ENCODE measurements around the gene HCST.
A peak's percentile ranks its signal among the peaks of the same experiment; 100 is the strongest.
"Not testable (repeated sequence)": the region's sequence is repeated elsewhere in the genome, so short reads cannot be mapped to it uniquely, and the experiment has no call there.

The HCST gene

DNA sequence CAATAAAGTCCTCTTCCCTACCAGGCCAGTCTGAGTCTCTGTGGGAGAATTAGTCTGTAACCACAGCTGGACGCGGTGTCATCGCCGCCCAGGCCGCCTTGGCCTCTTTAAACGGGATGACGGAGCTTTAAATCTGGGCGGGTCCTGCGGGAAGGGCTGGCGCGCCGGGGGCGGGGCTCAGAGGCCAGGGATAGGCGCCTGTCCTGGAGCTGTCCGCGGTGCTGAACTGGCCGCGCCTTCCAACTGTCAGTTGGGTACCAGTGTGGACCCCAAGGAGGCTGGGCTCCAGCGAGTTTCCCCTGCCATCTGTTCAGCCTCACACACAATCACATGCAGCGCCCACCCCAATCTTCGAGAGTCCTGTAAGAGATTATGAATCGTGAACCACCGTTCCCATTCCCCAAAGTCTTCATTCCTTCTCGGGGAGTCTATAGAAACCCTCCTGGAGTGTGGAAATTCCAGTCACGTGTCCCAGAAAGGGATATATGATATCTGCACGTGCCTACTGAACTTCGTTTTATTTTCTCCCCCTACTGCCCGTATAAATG, 22.5 kb upstream of the HCST start:
- DNase-seq: peak; percentile 55 to 79 (median 68)

DNA sequence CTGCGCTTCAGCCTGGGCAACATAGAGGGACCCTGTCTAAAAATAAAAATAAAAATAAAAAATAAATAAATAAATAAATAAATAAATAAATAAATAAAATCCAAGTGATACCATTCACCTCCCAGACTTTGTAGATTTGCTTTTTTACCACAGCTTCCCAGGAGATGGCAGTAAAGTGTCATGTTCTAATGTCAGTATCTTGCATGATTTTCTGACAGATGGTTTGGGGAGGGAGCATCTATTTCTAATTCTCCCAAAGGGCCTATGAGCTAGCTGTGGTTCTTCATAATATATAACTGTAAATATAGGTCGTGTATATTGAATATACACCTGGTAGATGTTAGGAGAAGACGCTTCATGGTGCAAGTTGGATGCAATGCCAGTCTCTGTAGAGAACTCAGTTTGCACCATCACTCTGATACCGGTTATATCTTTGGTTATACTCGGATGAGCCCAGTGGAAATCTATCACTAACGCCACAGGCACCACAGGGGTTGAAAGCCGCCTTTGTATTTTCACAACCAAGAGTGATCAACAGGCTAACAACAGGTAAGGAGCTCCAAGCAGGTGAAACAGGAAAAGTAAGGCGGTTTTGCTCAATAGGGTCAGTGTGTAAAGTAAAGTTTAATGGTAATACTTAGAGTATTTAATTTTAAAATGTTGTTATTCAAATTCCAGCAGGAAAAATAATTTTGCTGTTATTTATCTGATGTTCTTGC, 20.1 kb upstream of the HCST start:
- DNase-seq: peak in 2 of 5 experiments; percentile 50 to 70

DNA sequence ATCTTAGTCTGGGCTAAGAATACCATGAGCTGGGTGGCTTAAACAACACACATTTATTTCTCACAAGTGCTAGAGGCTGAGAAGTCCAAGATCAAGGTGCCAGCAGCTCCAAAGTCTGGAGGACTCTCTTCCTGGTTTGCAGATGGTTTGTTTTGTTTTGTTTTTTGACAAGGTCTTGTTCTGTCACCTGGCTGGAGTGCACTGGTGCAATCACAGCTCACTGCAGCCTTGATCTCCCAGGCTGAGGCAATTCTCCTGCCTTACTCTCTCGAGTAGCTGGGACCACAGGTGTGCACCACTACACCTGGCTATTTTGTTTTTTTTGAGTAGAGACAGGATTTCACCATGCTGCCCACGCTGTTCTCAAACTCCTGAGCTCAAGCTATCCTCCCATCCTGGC, 18.4 kb upstream of the HCST start:
- DNase-seq: no peak

DNA sequence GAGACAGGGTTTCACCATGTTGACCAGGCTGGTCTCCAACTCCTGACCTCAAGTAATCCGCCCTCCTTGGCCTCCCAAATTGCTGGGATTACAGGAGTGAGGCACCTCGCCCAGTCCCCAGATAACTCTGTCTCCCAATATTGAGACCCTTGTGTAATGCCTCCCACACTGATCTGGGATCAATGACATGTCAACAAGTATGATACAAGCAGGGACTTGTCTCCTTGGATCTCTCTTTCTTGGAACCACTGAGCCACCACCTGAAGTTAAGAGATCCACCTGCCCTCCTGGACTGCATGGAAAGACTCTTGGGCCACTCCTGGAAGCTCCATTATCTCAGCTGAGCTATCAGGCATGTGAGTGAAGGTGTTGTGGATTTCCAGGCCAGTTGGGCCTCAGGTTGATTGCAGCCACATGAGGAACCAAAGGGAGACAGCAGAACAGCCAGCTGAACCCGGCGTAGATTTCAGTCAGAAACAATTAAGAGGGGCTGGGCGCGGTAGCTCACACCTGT, 17.0 kb upstream of the HCST start:
- no peak for DNase-seq

DNA sequence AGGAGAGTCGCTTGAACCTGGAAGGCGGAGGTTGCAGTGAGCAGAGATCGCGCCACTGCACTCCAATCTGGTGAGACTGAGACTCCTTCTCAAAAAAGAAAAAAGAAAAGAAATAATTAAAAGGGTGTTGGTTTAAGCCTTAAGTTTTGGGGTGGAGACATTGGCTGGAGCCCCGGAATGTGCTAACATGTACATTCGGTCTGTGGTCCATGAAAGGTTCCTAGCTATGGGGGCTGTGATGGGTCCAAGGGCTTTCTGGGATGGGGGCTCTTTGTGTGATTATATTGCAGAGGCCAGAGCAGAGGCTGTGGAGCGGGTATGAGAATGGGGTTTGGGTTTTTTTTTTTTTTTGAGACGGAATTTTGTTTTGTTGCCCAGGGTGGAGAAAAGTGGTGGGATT, 16.4 kb upstream of the HCST start:
- no peak for DNase-seq

DNA sequence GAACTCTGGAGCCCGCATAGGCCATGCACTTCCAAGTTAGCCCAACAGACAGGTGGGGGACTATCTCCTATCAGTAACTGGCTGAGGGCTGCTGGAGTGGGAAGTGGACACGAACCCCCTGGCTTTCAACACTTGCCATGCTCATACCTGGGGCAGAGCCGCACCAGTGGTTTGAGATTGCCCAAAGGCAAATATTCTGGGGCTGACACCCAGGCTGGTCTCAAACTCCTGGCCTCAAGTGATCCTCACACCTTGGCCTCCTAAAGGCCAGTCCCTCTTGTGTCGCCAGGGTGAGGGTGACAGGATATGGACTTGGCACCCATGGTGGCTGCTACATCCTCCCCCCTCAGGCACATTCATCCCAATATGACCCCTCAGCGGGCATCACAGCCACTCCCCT, 15.1 kb upstream of the HCST start:
- DNase-seq: no peak

DNA sequence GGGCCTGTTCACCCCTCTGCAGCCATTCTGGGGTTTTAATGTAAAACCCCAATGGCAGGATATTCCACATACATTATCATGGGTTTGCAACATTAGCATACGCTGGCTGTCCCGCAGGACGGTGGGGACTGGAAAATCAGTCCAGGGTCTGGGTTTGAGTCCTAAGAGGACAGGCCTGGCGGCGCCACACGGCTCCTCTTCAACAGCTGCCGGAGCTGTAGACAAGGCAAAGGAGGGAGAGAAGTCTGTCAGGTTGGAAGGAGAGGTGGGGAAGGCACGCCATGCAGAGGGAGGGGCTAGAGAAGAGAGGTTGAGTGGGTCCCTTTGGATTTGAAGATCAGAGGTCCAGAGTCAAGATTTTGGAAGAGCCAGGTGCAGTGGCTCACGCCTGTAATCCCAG, 13.9 kb upstream of the HCST start:
- no peak for DNase-seq

DNA sequence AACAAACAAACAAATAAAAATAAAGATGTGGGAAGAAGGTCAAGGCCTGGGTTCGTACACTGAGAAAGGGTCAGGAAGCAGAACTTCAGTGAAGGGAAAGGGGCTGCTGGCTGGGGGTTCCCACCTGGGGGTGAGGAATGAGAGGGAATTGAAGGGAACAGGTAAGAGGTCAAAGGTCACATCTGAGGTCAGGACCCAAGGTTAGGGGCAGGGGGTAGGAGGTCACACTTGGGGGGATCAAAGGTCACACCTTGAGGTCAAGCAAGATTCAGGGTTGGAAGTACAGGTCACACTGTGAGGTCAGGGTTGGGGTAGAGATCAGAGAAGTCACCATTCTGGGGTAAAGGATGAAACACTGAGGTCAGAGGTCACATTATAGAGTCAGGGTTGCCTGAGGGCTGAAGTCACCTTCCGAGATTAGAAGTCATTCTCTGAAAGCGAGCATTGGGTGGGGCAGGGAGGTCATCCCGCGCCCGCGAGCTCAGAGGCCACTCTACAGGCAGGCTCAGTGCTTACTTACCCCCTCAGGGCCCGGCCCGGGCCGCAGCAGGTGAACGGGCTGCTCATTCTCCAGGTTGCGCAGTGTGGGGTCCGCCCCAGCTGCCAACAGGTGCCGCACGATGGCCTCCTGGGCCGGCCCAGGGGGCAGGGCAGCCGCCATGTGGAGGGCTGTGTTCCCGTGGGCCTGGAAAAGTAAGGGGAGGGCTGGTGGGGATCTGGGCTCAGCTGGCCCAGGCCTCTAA, 12.8 kb upstream of the HCST start:
- no peak for DNase-seq

DNA sequence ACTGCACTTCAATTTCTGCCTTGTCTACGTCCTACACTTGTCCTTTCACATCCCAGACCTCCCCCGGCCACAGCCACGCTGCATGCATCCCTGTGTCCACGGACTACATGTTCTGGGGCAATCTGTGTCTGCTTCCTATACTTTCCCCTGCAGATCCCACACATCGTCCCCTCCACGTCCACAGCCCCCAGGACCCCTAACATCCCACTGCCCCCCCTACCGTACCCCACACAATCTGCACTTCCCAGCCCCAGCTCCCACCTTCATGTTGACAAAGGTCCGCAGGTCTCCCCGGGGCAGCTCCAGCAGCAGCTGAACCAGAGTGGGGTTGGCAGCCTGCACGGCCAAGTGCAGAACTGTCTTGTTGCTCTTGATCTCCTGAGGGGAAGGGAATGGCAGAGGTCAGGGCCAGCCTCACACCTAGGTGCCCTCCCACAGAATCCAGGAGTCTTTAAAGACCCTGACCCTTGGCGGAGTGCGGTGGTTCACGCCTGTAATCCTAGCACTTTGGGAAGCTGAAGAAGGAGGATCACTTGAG, 12.1 kb upstream of the HCST start:
- DNase-seq: no peak

DNA sequence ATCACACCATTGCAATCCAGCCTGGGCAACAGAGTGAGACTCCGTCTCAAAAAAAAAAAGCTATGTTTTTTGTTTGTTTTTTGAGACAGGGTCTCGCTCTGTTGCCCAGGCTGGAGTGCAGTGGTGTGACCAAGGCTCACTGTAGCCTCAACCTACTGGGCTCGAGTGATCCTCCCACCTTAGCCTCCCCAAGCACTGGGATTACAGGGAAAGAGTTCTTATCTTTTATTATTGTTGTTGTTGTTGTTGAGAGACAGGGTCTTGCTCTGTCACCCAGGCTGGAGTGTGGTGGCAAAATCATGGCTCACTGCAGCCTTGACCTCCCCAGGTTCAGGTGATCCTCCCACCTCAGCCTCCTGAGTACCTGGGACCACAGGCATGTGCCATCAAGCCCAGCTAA, 10.5 kb upstream of the HCST start:
- DNase-seq: not testable (repeated sequence)

DNA sequence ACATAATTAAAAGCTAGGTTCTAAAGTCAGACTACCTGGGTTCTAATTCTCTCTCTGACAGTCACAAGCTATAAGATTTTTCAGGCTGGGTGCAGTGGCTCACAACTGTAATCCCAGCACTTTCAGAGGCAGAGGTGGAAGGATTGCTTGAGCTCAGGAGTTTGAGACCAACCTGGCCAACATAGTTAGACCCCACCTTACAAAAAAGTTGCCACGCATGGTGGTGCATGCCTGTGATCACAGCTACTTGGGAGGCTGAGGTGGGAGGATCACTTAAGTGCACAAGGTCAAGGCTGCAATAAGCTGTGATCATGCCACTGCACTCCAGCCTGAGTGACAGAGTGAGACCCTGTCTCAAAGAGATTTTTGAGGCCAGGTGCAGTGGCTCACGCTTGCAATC, 8.0 kb upstream of the HCST start:
- no peak for DNase-seq

DNA sequence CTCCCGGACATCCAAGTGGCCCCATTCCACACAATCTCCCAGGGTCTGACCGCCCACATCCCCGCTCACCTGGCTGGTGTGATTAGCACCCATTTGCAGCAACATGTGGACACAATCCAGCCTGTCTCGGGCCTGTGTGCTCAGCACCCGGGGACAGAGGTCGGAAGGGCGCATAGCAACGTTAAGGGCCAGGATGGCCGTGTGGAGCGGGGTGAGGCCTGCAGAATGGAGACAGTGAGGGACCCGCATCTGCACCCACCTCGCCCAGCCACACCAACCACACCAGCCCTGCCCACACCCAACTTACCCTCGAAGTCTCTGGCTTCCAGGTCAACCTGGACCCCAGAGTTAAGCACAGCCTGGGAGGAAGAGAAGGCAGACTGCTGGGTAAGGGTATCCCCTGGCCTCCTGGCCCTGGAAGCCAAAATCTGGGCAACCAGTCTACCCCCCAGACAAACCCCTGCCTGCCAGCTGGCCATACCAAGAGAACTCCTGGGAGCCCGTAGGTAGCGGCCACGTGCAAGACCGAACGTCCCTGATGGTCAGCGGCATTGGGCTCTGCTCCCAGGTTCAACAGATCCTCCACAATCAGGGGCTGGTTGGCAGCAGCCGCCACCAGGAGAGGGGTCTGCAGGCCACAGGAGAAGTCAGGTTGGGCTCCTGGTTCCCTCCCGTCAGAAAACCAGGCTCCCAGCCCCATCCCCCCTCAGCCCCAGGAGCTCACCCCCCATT, 6.3 kb upstream of the HCST start:
- DNase-seq: no peak

DNA sequence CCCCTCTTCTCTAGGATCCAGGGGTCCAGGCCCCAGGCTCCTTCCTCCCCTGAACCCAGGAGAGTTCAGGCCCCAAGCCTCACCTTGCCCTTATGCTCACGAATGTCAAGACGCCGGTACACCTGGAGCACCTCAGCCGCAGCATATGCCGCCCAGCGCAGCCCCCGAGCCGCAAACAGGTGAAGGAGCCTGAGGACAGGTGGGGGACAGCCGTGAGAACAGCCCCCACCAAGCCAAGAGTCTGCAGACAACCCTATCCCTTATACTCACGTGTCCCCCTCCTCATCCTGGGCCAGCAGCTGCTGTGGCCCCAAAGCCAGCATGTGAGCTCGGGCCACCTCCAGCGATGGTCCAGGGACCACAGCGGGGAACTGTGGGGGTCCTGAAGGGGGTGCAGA, 5.7 kb upstream of the HCST start:
- DNase-seq: no peak

DNA sequence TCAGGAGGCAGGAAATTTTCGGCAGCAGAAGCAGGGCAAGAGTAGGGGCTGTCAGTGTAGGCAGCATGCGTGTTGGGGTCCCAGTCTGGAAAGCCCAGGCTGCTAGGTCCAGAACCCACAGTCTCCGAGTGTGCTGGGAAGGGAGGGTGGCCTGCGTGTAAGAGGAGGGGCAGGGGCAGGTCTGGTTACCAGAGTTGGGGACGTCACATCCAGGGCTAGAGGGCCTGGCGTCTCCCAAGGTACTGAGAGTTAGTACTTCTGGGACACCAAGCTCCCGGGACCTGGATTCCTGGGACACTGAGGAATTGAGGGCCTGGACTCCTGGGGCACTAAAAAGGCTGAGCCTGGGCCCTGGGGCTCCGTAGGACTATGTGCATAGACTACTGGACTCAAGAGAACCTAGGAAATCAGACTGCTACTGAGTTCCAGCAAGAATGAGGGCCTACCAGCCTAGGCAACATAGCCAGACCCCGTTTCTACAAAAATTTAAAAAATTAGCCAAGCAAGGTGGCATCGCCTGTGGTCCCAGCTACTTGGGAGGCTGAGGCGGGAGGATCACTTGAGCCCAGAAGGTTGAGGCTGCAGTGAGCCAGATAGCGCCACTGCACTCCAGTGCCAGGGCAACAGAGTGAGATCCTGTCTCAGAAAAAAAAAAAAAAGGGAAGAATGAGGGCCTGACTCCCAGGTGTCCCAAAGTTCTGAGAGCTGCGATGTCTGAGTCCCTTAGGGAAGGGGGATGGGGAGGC, 4.5 kb upstream of the HCST start:
- DNase-seq: no peak

DNA sequence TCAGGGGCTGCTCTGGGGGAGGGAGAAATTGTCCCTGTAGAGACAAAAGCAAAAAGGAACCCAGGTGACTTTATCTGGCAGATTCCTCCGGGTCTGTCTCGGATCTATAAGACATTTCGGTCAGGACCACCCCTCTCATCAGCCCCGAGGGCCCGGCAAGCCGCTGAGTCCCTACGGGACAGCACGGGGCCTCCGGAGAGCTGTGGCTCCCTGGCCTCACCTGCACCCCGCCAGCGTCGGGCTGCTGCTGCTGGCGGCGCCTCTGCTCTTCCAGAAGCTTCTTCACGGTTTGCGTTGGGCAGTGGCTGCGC, 3.9 kb upstream of the HCST start:
- DNase-seq: no peak

DNA sequence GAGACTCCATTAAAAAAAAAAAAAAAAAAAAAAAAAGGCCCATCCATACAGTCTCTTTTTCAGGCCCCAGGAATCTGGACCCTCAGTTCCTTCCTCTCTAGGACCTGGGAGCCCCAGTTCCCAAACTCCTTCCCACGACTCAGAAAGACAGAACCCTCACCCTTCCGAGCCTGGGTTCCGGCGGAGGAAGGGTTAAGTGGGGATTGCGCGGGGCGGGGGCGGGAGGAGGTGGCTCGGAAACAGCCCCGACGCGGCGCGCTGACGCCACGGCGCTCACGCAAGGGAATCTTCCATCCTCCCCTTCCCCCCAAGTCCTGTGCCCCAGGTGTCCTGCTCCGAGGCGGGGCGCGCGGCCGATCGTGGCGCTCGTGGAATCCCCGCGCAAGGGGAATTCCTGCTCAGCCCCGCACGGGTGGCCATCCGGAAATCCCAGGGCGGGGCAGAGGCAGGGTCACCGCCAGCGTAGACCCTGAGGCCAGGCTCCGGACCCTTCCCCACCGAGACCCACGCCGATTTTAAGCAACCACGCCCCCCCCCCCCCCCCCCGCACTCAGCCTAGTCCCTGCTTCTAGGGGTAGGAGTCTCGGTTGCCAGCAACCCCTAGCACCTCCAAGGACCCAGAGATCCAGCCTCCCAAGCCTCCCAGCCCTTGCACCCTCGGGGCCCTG, 2.6 kb upstream of the HCST start:
- peak; percentile 77 to 96 (median 81) for DNase-seq

DNA sequence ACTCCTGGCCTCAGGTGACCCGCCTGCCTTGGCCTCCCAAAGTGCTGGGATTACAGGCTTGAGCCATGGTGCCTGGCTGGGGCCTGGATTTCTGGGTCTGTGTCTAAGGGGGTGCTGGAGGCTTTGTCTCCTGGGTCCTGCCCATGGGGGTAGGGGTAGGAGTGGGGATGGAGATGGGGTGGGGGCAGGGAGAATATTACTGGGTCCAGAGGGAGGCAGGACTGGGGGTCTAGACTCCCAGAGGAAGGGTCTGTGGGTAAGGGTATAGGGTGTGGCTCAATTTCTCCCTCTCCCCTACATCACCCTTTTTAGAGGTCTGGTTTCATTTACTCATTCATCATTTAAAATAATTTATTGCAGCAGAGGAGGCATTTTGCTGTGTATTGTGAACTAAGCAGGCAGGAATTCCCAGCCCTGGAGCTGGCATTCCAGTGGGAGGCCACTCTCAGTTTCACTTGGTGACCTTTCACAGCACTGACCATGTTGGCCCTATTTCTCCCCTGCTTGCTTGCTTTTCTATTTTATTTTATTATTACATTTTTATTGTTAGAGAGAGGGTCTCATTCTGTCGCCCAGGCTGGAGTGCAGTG, 1.2 kb upstream of the HCST start:
- DNase-seq: no peak

DNA sequence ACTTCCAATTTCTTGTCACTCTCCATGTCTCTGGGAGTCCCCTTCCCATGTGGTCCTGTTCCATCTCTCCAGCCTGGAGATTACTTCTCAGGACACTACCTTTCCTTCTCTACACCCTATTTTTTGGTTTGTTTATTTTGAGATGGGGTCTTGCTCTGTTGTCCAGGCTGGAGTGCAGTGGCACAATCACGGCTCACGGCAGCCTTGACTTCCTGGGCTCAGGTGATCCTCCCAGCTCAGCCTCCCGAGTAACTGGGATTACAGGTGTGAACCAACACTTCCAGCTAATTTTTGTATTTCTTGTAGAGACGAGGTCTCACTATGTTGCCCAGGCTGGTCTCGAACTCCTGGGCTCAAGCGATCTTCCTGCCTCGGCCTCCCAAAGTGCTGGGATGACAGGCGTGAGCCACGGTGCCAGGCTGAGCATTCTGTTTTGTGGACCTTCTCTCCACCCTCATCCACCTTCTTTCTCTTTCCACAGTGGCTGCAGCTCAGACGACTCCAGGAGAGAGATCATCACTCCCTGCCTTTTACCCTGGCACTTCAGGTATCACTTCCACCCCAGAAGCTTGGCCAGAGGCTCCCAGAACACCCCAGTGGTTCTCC, 644 bp downstream of the HCST start:
- DNase-seq: no peak

DNA sequence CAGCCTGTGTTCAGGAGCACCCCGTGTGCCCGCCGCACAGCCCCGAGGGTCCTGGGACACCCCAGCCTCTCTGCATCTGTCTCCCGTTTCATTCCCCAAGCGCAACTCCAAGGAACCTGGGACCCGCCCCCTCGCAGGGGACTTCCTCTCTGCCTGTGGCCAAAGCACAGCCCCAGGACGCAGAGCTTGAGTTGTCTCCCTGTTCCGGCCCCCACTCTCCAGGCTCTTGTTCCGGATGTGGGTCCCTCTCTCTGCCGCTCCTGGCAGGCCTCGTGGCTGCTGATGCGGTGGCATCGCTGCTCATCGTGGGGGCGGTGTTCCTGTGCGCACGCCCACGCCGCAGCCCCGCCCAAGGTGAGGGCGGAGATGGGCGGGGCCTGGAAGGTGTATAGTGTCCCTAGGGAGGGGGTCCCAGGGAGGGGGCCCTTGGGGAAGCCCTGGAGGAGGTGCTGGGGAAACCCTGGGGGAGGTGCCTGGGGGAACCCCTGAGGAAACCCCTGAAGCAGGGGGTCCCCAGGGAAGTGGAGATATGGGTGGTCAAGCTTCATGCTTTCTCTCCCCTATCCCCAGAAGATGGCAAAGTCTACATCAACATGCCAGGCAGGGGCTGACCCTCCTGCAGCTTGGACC, 1.3 kb downstream of the HCST start:
- DNase-seq: peak; percentile 66 to 99 (median 85)

DNA sequence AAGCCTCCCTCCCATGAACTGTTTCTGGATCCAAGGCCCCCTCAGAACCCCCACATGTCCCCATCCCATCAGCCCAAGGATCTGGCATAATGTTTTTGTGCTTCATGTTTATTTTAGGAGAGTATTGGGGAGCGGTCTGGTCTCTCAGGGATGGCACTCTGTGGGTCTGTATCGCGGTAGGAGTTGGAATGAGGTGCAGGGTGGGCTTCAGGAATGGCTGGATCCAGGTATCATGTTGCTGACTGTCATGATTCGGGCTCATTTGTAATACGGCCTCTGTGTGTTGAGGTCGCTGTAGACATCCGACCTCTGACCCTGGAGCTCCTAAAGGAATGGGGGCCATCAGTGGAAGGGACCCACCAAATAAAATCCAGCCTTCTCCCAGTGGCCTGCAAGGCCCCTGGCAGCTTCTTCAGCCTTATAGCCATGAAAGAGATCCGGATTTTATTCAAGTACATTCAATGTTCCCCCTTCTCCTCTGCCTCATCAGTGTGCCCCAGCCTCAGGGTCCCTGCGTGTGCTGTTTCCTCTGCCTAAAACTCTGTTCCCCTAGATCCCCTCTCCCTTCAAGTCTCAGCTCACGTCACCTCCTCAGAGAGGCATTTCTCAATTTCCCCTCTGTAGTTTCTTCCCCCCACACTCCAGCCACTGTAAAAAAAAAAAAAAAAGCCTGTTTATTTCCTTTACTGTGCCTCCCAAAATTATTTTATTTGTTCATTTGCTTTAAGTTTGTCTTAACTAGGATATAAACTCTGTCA, 2.2 kb downstream of the HCST start:
- no peak for DNase-seq

All from T-helper 2 cell (primary cell).